ENCODE results near the gene MED17. TPM values are rescaled to one million over a fixed set of nuclear protein-coding genes. Genes with fewer than 3 reads are reported as not detected.
A peak's percentile ranks its signal among the peaks of the same experiment; 100 is the strongest.
"Not testable (repeated sequence)": the region's sequence is repeated elsewhere in the genome, so short reads cannot be mapped to it uniquely, and the experiment has no call there.

The MED17 gene
- 24.8 and 27.0 TPM in 2 replicates for total RNA-seq

DNA sequence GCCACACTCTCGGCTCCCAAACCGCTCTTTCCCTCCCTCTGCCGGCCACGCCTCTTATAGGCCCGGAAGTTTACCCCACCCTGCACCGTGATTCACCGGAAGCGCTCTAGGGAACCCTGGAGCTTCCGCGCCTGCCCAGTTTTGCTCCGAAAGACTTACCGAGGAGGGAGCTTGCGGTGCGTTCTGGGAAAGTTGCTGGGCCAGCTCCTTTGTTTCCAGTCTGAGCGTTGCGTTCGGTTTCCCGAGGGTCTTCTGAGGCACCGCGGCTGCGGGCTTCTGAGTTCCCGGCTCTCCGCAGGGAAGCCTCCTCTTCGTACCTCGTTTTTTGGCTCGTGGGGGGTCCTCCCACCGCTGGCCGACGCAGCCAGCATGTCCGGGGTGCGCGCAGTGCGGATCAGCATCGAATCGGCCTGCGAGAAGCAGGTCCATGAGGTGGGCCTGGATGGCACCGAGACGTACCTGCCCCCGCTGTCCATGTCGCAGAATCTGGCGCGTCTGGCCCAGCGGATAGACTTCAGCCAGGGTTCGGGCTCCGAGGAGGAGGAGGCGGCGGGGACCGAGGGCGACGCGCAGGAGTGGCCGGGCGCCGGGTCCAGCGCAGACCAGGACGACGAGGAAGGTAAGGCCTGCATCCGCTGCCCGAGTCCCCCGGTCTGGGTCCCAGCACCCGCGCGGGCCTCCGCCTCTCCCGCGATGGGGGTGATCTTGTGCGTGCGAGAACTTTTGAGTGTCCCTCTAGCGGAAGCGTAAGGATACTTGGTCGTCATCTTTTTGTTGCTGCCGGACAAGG is at the start of gene MED17:
Gene MED17 (plus strand): TSS at position 138 of the 790 bp plus-strand sequence. CDS start 232 bp downstream, at position 370.
- peak; percentile 83 for DNase-seq (ENCODE audit: low read depth, low spot score)

DNA sequence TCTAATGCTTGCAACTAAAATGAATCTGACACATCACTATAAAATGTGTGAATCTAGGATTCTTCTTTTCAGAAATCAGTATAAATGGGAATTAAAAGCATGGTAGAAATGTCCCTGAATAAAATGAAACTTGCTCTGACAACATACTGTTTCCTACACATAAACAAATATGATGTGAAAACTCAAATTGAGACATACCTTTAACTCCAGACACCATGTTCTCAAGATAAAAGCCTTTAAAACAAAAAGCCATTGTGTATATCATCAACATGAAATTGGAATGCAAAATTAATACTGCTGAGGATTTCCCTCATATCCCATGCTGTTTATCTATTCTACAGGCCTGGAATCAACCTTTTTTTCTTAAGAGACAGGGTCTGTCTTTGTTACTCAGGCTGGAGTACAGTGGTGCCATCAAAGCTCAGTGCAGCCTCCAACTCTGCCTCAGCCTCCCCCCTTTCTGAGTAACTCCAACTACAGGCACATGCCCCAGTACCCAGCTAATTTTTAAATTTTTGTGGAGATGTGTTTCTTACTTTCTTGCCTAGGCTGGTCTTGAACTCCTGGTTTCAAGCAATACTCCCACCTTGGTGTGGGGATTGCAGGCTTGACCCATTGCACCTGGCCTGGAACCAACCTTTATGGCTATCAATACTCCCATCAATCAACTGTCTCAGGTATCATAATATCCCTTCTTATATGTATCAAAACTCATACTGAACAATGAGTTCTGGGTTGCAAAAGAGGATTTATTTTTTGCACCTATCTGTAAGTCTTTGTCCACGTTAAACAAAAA is 49.5 kb upstream of the MED17 start:
- no peak for DNase-seq (ENCODE audit: low read depth, low spot score)

GRCh38 chr11:93735627-93736026 is 48.5 kb upstream of the MED17 start:
- no peak for DNase-seq (ENCODE audit: low read depth, low spot score)

DNA sequence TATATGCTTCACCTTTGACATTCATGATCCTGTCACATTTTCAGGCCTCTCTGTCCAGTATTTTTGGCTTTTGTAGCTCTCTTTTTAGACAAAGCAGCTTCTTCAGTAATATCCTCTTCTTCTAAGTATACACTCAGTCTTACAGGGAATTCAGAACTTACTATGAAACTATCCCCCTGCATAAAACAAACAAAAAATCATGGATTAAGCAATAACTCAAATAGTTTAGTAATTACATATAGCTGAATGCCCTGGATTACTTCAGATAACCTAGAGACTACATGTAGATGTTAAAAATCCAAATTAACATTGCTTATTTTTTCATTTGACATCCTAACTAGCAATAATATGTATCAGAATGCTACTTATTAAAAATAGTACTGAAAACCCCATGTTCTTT is 48.0 kb upstream of the MED17 start:
- DNase-seq (ENCODE audit: low read depth, low spot score), result no peak

DNA sequence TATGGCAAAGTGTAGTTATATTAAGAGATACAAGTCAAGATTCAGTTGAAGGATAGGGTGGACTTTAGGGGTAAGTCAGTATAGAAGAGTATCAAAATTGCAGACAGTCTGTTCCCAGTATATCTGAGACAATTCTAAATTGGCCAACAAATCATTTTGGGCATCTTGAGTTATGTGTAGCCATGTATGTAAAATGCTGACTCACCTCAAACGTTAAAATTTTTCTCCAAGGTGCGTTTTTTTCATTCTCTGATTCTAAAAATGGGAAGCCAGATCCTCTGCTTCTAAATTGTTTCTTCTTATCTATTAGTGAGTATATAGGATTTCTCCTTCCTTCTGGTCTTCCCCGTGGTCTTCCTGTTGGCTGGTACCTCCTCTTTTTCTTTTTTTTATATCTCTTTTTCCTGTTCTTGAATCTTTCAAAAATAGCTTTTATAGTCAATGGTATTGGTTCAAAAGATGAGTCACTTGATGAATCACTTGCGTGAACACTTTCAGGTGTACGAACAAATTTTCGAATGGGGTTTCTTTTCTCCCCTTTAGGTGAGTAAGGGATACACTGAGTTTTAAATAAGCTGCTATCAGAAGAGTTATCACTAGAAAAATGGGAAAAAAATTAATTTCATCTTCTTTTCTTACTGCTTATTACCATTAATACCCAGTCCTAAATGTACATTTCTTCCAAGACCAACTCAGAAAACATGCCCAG is 46.0 kb upstream of the MED17 start:
- no peak for DNase-seq (ENCODE audit: low read depth, low spot score)

DNA sequence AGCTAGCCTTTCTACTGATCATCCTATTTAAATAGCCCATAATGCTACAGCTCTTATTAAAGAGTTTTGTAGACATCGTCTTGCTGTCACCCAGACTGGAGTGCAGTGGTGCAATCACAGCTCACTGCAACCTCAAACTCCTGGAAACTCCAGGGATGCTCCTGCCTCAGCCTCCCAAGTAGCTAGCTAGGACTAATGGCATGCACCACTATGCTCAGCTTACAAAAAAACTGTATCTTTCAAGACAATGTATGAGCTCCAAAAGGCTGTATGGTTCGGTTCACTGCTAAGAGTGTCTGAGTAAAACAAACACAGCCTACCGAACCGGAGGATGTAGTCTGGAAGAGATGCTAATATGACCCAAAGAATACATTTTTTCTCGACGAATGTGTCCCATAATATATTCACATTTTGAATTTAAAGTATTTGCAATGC is 45.4 kb upstream of the MED17 start:
- DNase-seq (ENCODE audit: low read depth, low spot score), result no peak

DNA sequence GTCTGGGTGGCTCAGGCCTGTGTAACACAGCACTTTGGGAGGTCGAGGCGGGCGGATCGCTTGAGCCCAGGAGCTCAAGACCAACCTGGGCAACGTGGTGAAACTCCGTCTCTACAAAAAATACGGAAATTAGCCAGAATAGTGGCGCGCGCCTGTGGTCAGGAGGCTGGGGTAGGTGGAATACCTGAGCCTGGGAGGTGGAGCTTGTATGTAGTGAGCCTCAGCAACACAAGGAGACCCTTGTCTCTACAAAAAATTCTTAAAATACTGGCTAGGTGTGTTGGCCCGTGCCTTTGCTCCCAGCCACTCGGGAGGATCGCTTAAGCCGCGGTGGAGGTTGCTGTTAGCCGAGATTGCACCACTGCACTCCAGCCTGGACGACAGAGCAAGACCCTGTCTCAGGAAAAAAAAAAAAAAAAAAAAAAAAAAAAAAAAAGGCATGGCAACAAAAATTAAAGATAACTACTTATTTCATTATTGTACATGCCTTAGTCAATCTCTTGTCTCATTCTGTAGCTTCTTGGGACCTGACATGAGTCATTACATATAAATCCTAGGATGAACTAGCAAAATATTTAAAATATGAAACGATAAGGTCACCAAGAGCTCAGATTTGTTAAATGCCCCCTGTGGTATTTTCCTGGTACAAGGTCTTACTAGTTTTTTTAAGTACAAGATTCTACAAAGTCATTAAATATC is 43.9 kb upstream of the MED17 start:
- DNase-seq (ENCODE audit: low read depth, low spot score), result no peak

GRCh38 chr11:93740730-93741093 is 43.4 kb upstream of the MED17 start:
- DNase-seq (ENCODE audit: low read depth, low spot score), result no peak

GRCh38 chr11:93741094-93741881 is 42.8 kb upstream of the MED17 start, which contains the start of the genes C11orf54 and TAF1D:
C11orf54 (plus strand) TSS chr11:93741672; CDS start chr11:93747394, 5,722 bp downstream.
TAF1D (minus strand) TSS chr11:93741495; CDS start chr11:93739304, 2,191 bp downstream.
- DNase-seq (ENCODE audit: low read depth, low spot score), result peak; percentile 91

GRCh38 chr11:93741882-93742226 is 42.2 kb upstream of the MED17 start:
- DNase-seq (ENCODE audit: low read depth, low spot score), result no peak

GRCh38 chr11:93743291-93743690 is 40.8 kb upstream of the MED17 start:
- no peak for DNase-seq (ENCODE audit: low read depth, low spot score)

DNA sequence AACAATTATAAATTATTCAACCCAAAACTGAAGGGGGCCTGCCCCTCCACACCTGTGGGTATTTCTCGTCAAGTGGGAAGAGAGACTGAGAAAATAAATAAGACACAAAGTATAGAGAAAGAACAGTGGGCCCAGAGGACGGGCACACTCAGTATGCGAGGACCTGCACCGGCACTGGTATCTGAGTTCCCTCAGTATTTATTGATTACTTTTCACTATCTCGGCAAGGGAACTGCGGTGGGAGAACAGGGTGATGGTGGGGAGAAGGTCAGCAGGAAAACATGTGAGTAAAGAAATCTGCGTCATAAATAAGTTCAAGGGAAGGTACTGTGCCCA is 39.4 kb upstream of the MED17 start:
- no peak for DNase-seq (ENCODE audit: low read depth, low spot score)

DNA sequence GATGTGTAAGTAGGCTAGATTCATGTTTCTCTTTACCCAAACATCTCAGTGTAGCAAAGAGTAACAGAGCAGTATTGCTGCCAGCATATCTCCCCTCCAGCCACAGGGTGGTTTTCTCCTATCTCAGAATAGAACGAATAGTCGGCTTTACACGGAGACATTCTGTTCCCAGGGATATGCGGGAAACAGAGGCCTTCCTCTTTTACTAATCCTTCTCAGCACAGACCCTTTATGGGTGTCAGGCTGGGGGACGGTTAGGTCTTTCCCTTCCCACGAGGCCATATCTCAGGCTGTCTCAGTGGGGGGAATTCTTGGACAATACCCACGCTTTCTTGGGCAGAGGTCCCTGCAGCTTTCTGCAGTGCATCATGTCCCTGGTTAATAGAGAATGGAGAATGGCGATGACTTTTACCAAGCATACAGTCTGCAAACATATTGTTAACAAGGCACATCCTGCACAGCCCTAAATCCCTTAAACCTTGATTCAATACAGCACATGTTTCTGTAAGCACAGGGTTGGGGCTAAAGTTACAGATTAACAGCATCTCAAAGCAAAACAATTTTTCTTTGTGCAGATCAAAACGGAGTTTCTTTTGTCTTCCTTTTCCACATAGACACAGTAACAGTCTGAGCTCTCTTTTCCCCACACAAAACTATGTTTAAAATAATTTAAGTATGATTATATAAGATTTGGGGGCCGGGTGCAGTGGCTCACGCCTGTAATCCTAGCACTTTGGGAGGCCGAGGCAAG is 38.9 kb upstream of the MED17 start:
- DNase-seq (ENCODE audit: low read depth, low spot score), result not testable (repeated sequence)

GRCh38 chr11:93746101-93746500 is 38.0 kb upstream of the MED17 start:
- DNase-seq (ENCODE audit: low read depth, low spot score), result no peak

DNA sequence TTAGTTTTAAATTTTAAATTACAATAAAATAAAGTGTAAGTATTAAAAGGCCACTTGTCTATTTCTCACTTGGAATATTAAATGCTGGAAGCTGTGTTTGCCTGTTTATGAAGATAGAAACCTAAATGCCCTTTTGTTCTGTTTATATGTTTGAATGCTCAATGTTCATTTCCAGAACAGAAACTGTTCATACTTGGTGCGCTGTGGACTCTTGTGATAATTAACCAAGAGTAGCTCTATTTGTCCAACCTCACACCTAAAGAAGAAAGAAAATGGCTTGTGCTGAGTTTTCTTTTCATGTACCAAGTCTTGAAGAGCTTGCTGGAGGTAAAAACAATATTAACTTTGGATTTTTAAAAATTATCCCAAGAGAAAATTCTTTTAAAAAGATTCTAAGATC is 37.0 kb upstream of the MED17 start:
- DNase-seq (ENCODE audit: low read depth, low spot score), result no peak

- no peak for DNase-seq (ENCODE audit: low read depth, low spot score)
These were observed 33.1 kb upstream of the MED17 start for GRCh38 chr11:93751001-93751400.

DNA sequence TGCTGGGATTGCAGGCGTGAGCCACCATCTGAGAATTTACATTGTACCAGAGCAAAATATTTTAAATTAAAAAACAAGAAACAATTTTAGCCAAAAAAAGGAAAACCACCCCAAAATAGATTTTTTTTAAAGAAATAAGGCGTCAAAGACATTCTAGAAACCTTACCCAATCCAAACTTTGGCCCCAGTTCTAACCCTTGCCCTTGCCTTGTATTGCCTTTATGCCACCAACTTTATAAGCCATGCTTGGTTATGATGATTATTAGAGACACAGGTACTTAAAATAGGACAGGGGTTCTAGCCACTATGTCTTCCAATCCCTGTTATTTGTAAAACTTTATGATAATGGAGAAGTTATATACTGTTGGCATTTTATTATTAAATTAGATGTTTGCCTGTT is 30.8 kb upstream of the MED17 start:
- no peak for DNase-seq (ENCODE audit: low read depth, low spot score)

GRCh38 chr11:93756748-93757147 is 27.3 kb upstream of the MED17 start:
- no peak for DNase-seq (ENCODE audit: low read depth, low spot score)

GRCh38 chr11:93757301-93757700 is 26.8 kb upstream of the MED17 start:
- no peak for DNase-seq (ENCODE audit: low read depth, low spot score)
